Motor neuron (in vitro differentiated cells): ENCODE data around the gene MT1HL1. TPM values are rescaled to one million over a fixed set of nuclear protein-coding genes. Genes with fewer than 3 reads are reported as not detected.
"Not testable (repeated sequence)": the region's sequence is repeated elsewhere in the genome, so short reads cannot be mapped to it uniquely, and the experiment has no call there.

Experiments used
- ATAC-seq, 8 experiments: fragments of 200-7000 bp; cut with Tn5 transposase; replicated peaks in 6 of 8; 2 replicates each; pipeline ENCODE4 v1.8.0; 2021; ENCODE audit warnings: mild to moderate bottlenecking in 8 of 8, moderate library complexity in 8 of 8
- H3K27ac ChIP-seq, 2 donors: fragments of 250-450 bp; sonication (Bioruptor Pico); 2 replicates each; pipeline ENCODE4 v1.9.0; 2021; ENCODE audit warnings: antibody characterized with exemption in 2 of 2, mild to moderate bottlenecking in 2 of 2, moderate library complexity in 1 of 2
- H3K4me1 ChIP-seq, 2 donors: fragments of 250-450 bp; sonication (Bioruptor Pico); replicated peaks in 1 of 2; 2 replicates each; pipeline ENCODE4 v1.6.1; 2021; ENCODE audit warnings: antibody characterized with exemption in 2 of 2, mild to moderate bottlenecking in 2 of 2, moderate library complexity in 1 of 2
- H3K4me3 ChIP-seq, 5 donors: fragments of 250-450 bp; sonication (Bioruptor Pico); 2 replicates each; pipeline ENCODE4 v1.9.0; 2021; ENCODE audit warnings: antibody characterized with exemption in 5 of 5, mild to moderate bottlenecking in 5 of 5, moderate library complexity in 4 of 5
- WGBS, 10 experiments: fragments of 450-650 bp; shearing (Covaris generic); methylation state at CpG; one replicate each; pipeline ENCODE4 v1.0.0; 2022; 5-methylcytosine and 5-hydroxymethylcytosine counted together
- in situ Hi-C, 9 experiments: fragments of 400-800 bp; cut with MboI; loops; one replicate each; pipeline ENCODE4 v1.15.0; 2021; ENCODE audit warnings: low sequenced_read_pairs in 9 of 9, low pct_unique_long_range_greater_than_20kb in 2 of 9; ENCODE audit not compliant: unreplicated experiment in 9 of 9
- total RNA-seq, 8 experiments: library from RNA; unstranded; fragments of 300-600 nt; gene quantifications; 2 replicates each; pipeline versions ENCODE4 v1.2.3 to v1.2.4, GENCODE V29; 2022

The MT1HL1 gene
- total RNA-seq, 8 experiments from 2014 or later, result not detected

GRCh38 chr1:236983818-236984217 lies 20.4 kb downstream of the MT1HL1 start:
- Histone ChIP-seq H3K4me1 (no peaks in the 10 kb centered on the region), H3K27ac (no peak overlapping the region), H3K4me3 (no peak overlapping the region)
- in situ Hi-C loops, result no loop called here
- no peak for ATAC-seq

- no peak for ATAC-seq
- no peak overlapping the region for H3K4me3 ChIP-seq
- in situ Hi-C loops, result no loop called here
- no peaks in the 10 kb centered on the region for H3K4me1 ChIP-seq
- WGBS, 10 experiments, result 0 to 100% (median 55%) methylated on average over 1 of the region's 1 CpG; no CpG with 5 or more reads in 2 of the 10 experiments
- no peak overlapping the region for H3K27ac ChIP-seq
These were observed 21.9 kb downstream of the MT1HL1 start for GRCh38 chr1:236982380-236982779.

- in situ Hi-C loops, ATAC-seq: not testable (repeated sequence)
- 70 to 100% (median 96%) methylated on average over 2 to 20 of the region's 20 CpGs; no CpG with 5 or more reads in 2 of the 10 experiments for WGBS, 10 experiments
These were observed 22.8 kb downstream of the MT1HL1 start for GRCh38 chr1:236981431-236981830.

GRCh38 chr1:236980673-236981072 lies 23.6 kb downstream of the MT1HL1 start:
- no peaks in the 10 kb centered on the region for H3K4me1 ChIP-seq
- H3K27ac ChIP-seq, result no peak overlapping the region
- ATAC-seq, result no peak
- no peak overlapping the region for H3K4me3 ChIP-seq
- in situ Hi-C loops, result no loop called here
- 44 to 92% (median 83%) methylated on average over 4 to 6 of the region's 6 CpGs for WGBS, 10 experiments

More at GRCh38 chr1:236981431-236981830, 22.8 kb downstream of the MT1HL1 start:
- not testable (repeated sequence) for H3K4me1 ChIP-seq, H3K27ac ChIP-seq, H3K4me3 ChIP-seq

- Histone ChIP-seq H3K4me3 (no peak overlapping the region), H3K4me1 (no peaks in the 10 kb centered on the region), H3K27ac (no peak overlapping the region)
- WGBS, 10 experiments, result 0 to 92% (median 84%) methylated on average over 1 to 12 of the region's 13 CpGs; no CpG with 5 or more reads in 2 of the 10 experiments
- ATAC-seq, result no peak
- in situ Hi-C loops, result no loop called here
These were observed 24.9 kb downstream of the MT1HL1 start for GRCh38 chr1:236979149-236979900.

- in situ Hi-C loops, result no loop called here
- 0 to 100% (median 92%) methylated on average over 1 to 14 of the region's 14 CpGs; no CpG with 5 or more reads in 2 of the 10 experiments for WGBS, 10 experiments
- Histone ChIP-seq H3K4me1 (no peaks in the 10 kb centered on the region), H3K4me3 (no peak overlapping the region), H3K27ac (no peak overlapping the region)
- no peak for ATAC-seq
These were observed 25.5 kb downstream of the MT1HL1 start for GRCh38 chr1:236978740-236979139.

GRCh38 chr1:236975461-236975860 lies 28.8 kb downstream of the MT1HL1 start:
- 0 to 93% (median 72%) methylated on average over 2 to 6 of the region's 6 CpGs for whole genome bisulfite sequencing, 10 experiments
- in situ Hi-C loops, result no loop called here

GRCh38 chr1:236974025-236974424 lies 30.2 kb downstream of the MT1HL1 start:
- 49 to 100% (median 58%) methylated on average over 1 to 5 of the region's 5 CpGs; no CpG with 5 or more reads in 5 of the 10 experiments for WGBS, 10 experiments
- H3K4me1 ChIP-seq, ATAC-seq, in situ Hi-C loops, H3K4me3 ChIP-seq, H3K27ac ChIP-seq: not testable (repeated sequence)

More at GRCh38 chr1:236975461-236975860, 28.8 kb downstream of the MT1HL1 start:
- H3K4me1 ChIP-seq, result no peaks in the 10 kb centered on the region
- H3K27ac ChIP-seq, result no peak overlapping the region
- no peak for ATAC-seq
- H3K4me3 ChIP-seq, result no peak overlapping the region

- H3K4me1 ChIP-seq, result no peaks in the 10 kb centered on the region
- ATAC-seq, result no peak
- 7 to 100% (median 79%) methylated on average over 2 to 6 of the region's 6 CpGs; no CpG with 5 or more reads in 1 of the 10 experiments for WGBS, 10 experiments
- no peak overlapping the region for H3K4me3 ChIP-seq
- in situ Hi-C loops, result no loop called here
- H3K27ac ChIP-seq, result no peak overlapping the region
These were observed 37.6 kb downstream of the MT1HL1 start for GRCh38 chr1:236966636-236967035.

GRCh38 chr1:236963920-236964319 lies 40.3 kb downstream of the MT1HL1 start:
- in situ Hi-C loops, result no loop called here
- no peak for ATAC-seq
- WGBS, 10 experiments, result 0 to 80% (median 53%) methylated on average over 1 to 2 of the region's 2 CpGs; no CpG with 5 or more reads in 6 of the 10 experiments
- Histone ChIP-seq H3K27ac (no peak overlapping the region), H3K4me1 (no peaks in the 10 kb centered on the region), H3K4me3 (no peak overlapping the region)

GRCh38 chr1:236959112-236959511 lies 45.1 kb downstream of the MT1HL1 start:
- in situ Hi-C loops, result no loop called here
- no peaks in the 10 kb centered on the region for H3K4me1 ChIP-seq
- H3K4me3 ChIP-seq, result no peak overlapping the region
- H3K27ac ChIP-seq, result no peak overlapping the region
- ATAC-seq, result no peak
- 57 to 100% (median 100%) methylated on average over 1 of the region's 2 CpGs; no CpG with 5 or more reads in 5 of the 10 experiments for WGBS, 10 experiments

- ATAC-seq, result no peak
- in situ Hi-C loops, result no loop called here
- no peaks in the 10 kb centered on the region for H3K4me1 ChIP-seq
- WGBS, 10 experiments, result 10 to 80% (median 52%) methylated on average over 3 to 5 of the region's 5 CpGs; no CpG with 5 or more reads in 3 of the 10 experiments
- no peak overlapping the region for H3K27ac ChIP-seq
- H3K4me3 ChIP-seq, result no peak overlapping the region
These were observed 47.0 kb downstream of the MT1HL1 start for GRCh38 chr1:236957235-236957634.
